ENCODE results near the gene GH1.
"Not testable (repeated sequence)": the region's sequence is repeated elsewhere in the genome, so short reads cannot be mapped to it uniquely, and the experiment has no call there.

Gene GH1

DNA sequence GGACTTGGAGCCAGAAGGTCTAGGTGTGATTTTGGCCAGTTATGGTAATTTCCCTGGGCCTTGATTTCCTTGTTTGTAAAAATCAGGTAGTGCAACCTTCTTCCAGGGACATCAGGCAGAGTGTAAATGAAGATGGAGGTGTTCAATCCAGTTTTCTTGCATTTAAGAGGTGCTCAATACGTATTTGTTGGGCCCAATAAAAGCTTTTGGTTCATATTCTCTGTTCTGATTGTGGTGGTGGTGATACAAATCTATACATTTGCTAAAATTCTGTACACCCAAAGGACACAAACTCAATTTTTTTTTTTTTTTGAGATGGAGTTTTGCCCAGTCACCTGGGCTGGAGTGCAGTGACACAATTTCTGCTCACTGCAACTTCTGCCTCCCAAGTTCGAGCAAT, 7.5 kb upstream of the GH1 start:
- DNase-seq (ENCODE audit: low read depth) = no peak

- DNase-seq (ENCODE audit: low read depth) = no peak
Measured at GRCh38 chr17:63925615-63926014, 7.0 kb upstream of the GH1 start.

DNA sequence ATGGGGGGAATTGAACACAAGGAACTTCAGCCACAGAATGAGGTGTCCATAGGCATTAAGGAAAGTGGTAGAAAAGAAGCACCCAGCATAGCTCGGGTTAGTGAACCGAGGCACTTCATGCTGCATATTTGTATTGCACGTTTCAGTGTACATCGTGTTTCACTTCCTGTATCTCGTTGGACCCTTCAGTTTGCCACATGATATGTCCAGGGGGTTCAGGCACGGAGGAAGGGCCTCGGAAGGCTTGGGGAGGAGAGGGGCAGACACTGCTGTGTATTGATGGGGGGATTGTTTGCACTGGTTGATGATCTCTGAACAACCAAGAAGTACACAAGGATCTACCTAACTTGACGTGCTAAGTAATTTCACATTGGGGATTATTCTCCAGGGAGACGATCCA, 3.8 kb upstream of the GH1 start:
- DNase-seq (ENCODE audit: low read depth) = not testable (repeated sequence)

- DNase-seq (ENCODE audit: low read depth) = not testable (repeated sequence)
Measured at GRCh38 chr17:63920779-63921178, 2.1 kb upstream of the GH1 start.

DNA sequence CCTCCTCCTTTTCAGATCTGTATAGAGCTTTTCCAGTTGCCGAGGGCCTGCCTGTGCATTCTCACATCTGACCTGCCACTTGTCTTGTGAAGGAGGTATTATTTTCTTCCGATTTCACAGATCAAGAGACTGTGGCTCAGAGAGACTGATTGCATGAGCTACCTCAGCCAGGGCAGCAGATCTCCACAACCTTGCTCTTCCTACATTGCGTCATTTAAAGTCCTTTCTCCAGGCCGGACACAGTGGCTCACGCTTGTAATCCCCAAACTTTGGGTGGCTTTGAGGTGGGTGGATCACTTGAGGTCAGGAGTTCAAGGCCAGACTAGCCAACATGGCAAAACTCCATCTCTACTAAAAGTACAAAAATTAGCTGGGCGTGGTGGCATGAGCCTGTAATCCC, 1.4 kb upstream of the GH1 start:
- not testable (repeated sequence) for DNase-seq (ENCODE audit: low read depth)

- DNase-seq (ENCODE audit: low read depth) = peak; percentile 53
Measured at GRCh38 chr17:63919311-63919723, 678 bp upstream of the GH1 start.

- DNase-seq (ENCODE audit: low read depth) = no peak
Measured at GRCh38 chr17:63918305-63918704, 334 bp downstream of the GH1 start.

- no peak for DNase-seq (ENCODE audit: low read depth)
Measured at GRCh38 chr17:63917646-63918045, 993 bp downstream of the GH1 start.

- not testable (repeated sequence) for DNase-seq (ENCODE audit: low read depth)
Measured at GRCh38 chr17:63917206-63917605, 1.4 kb downstream of the GH1 start.

DNA sequence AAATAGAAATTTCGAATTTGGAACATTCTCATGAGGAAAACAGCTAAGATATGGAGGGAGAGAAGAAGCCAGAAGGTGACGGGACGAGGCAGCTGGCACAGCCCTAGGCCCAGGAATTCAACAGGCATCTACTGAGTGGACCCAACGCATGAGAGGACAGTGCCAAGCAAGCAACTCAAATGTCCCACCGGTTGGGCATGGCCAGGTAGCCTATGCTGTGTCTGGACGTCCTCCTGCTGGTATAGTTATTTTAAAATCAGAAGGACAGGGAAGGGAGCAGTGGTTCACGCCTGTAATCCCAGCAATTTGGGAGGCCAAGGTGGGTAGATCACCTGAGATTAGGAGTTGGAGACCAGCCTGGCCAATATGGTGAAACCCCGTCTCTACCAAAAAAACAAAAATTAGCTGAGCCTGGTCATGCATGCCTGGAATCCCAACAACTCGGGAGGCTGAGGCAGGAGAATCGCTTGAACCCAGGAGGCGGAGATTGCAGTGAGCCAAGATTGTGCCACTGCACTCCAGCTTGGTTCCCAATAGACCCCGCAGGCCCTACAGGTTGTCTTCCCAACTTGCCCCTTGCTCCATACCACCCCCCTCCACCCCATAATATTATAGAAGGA, 2.0 kb downstream of the GH1 start:
- no peak for DNase-seq (ENCODE audit: low read depth)

DNA sequence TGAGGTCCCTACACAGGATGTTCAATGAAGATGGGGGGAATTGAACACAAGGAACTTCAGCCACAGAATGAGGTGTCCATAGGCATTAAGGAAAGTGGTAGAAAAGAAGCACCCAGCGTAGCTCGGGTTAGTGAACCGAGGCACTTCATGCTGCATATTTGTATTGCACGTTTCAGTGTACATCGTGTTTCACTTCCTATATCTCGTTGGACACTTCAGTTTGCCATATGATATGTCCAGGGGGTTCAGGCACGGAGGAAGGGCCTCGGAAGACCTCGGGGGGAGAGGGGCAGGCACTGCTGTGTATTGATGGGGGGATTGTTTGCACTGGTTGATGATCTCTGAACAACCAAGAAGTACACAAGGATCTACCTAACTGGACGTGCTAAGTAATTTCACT, 2.9 kb downstream of the GH1 start:
- DNase-seq (ENCODE audit: low read depth) = not testable (repeated sequence)

DNA sequence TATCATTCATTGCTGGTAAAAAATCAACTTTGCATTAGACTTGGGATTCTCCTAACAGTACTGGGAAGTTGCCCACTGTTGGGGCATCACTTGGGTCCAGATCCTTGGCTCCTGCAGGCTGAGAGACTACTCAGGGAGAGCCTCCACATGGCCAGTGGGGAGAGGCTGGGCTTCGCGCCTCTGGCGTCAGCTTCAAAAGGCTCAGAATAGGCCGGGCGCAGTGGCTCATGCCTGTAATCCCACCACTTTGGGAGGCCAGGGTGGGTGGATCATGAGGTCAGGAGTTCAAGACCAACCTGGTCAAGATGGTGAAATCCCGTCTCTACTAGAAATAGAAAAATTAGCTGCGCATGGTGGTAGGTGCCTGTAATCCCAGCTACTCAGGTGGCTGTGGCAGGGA, 4.2 kb downstream of the GH1 start:
- no peak for DNase-seq (ENCODE audit: low read depth)

GRCh38 chr17:63911657-63912100, 7.0 kb downstream of the GH1 start:
- no peak for DNase-seq (ENCODE audit: low read depth)

- DNase-seq (ENCODE audit: low read depth) = no peak
Measured at GRCh38 chr17:63911041-63911635, 7.5 kb downstream of the GH1 start, which contains the start of gene CSHL1. Gene CSHL1 (minus strand): TSS chr17:63911258. CDS start chr17:63911196, 62 bp downstream.

- no peak for DNase-seq (ENCODE audit: low read depth)
Measured at GRCh38 chr17:63910096-63910495, 8.5 kb downstream of the GH1 start.

- DNase-seq (ENCODE audit: low read depth) = not testable (repeated sequence)
Measured at GRCh38 chr17:63909586-63909985, 9.1 kb downstream of the GH1 start.

GRCh38 chr17:63907161-63907778, 11.4 kb downstream of the GH1 start:
- DNase-seq (ENCODE audit: low read depth) = peak; percentile 11

DNA sequence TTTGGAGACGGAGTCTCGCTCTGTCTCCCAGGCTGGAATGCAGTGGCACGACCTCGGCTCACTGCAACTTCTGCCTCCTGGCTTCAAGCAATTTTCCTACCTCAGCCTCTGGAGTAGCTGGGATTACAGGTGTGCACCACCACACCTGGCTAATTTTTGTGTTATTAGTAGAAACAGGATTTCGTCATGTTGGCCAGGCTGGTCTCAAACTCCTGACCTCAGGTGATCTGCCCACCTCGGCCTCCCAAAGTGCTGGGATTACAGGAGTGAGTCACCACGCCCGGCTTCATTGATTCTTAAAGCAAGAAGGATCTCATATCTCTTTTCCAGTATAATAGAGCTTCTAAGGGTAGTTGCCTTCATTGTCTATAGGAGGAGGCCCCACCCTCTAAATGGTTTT, 13.8 kb downstream of the GH1 start:
- DNase-seq (ENCODE audit: low read depth) = not testable (repeated sequence)

DNA sequence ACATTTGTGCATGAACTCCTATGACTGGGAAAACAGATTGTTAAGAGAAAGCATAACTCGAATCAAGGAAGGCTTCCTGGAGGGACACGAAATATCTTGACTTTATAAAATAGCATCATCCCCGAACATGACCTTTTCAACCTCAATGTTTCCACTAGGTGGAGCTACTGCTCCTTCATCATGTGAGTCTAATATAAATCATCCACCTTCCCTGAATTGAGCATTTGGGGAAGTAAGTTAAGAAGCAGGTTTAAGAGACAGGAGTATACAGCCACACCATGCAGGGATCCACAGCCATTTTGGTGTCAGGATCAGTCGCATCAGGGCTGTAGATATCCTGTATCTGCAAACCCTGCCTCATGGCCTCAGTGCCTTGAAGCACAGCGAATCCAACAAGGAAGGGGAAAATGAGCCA, 14.8 kb downstream of the GH1 start:
- DNase-seq (ENCODE audit: low read depth) = peak; percentile 3

GRCh38 chr17:63901971-63902370, 16.7 kb downstream of the GH1 start:
- DNase-seq (ENCODE audit: low read depth) = not testable (repeated sequence)

GRCh38 chr17:63898899-63899798, 19.5 kb downstream of the GH1 start:
- DNase-seq (ENCODE audit: low read depth) = peak; percentile 4
